SKM-1 (cell line): ENCODE measurements around the gene HOXB7.

Experiments used
- DNase-seq: peaks from one replicate; lab custom pipeline; 2025; ENCODE audit not compliant: unreplicated experiment; lab: John Stamatoyannopoulos, UW

HOXB7 gene

DNA sequence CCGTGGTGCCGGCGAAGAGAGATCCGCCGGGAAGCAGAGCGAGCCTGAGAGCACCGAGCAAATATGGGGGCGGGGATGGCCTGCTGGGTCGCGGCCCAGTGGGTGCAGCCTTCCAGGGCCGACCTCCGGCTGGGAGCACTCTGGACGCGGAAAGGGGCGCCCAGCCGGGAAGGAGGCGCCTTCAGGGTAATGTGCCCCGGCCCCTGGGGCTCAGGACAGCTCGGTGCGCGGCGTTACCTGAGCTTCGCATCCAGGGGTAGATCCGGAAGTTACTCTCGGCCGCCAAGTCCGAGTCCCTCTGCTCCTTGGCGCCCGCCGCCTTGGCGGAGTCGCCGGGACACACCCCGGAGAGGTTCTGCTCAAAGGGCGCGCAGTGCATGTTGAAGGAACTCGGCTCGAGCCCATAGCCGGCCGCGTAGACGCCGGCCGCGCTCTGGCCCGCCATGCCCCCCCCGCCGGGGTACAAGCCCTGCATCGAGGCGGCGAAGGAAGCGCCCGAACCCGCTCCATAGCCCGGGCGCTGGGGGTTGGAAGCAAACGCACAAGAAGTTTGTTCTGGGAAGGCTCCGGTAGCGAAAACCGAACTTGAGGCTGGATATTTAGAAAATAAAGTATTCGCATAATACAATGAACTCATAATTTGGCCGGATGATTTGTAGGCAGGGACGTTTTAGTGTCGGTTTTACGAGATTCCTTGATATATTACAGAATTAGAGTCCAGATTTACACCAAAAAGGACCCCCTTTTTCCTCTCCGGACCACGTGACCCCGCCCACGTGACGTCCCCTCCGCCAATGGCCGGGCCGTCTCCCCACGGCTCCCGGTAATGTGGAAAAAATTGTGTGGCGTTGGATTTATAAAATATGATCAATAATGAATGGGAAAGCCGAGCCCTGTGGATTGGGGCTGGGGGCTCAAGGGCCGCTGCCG is at the start of gene HOXB7:
HOXB7 (minus strand) TSS at position 736 of the 930 bp plus-strand sequence; CDS start at position 637, 99 bp downstream.
- DNase-seq: no peak

DNA sequence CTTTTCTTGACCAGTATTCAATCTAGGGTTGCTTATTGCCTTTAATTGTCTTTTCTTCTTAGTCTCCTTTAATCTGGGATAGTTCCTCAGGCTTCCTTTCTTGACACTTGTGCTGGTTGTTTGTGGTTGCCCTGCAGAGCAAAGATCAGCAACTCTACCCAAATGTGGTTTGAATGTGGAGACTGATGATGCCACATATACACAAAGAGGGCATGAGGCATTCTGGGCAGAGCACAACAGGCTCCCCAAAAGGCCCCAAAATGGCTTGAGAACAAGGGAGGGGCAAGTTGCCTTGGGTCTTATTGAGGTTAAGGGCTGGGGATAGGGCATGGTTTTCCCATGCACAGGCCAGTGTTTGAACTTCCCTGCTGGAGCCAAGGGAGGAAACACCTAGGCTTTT is 45.1 kb upstream of the HOXB7 start:
- DNase-seq: no peak

DNA sequence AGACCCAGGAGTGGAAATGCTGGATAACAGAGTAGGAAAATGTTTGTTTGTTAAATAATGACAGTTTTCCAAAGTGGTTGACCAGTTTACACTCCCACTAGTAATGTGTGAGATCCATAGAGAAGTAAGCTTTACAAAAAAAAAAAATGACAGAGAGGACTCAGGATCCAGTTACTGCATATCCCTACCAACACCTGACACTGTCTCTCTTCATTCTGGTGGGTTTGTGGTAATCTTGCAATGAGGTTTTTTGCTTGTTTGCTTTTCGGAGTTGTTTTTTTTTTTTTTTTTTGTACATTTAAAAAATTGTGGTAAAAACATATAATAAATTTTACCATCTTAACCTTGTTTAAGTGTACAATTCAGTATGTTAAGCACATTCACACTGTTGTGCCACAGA is 38.9 kb upstream of the HOXB7 start:
- DNase-seq: no peak

- DNase-seq: no peak
Measured at GRCh38 chr17:48647963-48648245, 37.1 kb upstream of the HOXB7 start.

DNA sequence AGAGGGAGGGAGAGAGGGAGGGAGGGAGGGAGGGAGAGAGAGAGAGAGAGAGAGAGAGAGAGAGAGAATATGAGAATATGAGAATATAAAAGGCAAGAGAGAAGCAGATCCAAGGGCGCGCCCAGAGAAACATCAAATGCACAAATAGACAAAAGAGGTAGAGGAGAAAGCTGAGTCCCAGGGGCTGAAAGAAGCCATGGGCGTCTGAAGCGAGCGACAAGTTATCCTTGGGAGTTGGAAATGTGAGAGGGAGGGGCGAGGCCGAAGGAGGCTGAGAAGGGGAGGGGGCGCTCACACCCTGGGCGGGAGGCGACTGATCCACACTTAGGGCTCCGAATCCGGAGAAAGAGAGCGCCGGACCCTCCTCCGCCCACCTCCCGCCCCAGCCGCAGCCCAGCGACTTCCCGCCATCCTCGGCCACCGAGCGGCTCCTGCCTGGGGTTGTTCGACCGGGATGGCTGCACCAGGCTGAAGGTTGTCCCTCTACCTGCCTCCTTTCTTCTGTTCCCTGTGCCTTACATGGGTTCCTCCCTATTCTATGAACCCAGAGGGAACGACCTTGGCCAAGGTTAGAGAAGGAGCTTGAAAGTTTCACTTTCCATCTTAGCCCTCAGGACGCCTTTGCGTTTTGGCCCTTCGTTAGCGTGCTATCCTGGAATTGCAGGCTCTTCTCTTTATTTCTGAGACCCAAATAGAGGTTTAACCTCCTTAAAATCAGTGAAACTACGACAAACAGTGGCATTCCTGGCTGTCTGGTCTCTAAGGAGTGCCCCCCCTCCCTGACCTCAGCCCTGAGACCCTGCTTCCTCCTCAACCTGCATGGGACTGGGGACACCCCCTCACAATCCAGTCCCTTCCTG is 36.5 kb upstream of the HOXB7 start:
- no peak for DNase-seq

DNA sequence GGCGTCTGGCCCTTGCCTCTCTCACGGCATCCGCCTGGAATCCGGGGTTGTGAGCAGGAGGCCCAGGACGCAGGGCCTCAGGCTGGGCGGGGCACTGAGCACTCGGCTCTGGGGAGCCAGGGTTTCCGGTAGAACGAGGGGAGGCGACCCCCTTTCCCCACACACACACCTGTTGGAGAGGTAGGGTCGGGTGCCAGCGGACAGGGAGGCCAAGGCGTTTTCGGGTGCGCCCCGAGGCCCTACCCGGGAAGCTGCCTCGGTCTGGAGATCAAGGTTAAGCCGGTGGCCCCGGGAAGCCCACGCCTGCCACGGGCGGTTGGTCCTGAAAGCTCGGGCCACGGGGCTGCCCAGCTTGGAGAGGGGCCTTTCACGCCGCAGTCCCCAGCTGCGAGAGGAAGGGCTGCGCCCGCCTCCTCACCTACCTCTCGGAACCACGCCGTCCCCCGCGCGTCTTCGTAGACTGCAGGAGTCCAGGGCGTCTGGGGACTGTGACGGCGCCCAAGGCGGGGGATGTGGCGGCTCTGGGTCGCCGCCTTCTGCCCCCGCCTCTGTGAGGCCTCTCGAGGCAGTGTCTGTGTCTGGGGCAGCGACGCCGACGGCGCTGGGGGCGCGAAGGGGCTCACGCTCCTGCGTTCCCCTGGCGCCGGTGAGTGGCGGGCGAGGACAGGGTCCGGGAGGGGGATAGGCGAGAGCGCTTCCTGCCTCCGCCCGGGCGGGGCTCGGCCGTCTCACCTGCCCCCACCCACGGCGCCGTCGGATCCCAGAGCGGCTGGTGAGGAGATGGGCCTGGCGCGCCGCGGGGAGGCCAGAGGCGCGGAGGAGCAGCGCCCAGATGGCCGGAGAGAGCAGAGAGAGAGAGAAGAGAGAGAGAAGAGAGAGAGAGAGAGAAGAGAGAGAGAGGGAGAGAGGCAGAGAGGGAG is 35.6 kb upstream of the HOXB7 start:
- no peak for DNase-seq

DNA sequence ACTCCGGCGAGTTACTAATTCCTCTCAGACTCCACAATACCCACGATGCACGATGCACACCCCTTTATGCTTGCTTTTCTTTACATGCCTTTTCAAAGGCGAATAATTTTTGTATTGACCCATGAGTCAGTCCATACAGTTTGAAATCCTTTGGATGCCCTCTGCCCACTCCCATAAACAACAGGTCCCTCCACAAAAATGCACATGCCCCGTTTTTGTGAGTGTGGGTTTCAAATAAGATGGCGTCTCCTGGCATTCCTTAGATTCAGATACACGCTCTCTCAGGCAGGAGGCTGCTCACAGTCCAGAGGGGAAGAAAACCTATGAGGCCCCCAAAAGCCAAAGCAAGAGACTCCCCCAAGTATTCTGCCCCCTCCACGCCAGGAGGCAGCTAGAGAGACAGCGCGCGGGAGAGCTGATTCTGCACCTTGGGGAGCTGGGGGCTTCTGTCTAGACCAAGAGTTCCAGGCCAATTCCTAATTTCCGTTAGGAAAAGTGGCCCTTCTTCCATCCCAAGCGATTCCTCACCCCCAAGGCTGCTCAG is 34.9 kb upstream of the HOXB7 start:
- no peak for DNase-seq

GRCh38 chr17:48644910-48645557 is 34.2 kb upstream of the HOXB7 start:
- no peak for DNase-seq

GRCh38 chr17:48644159-48644558 is 33.3 kb upstream of the HOXB7 start:
- no peak for DNase-seq

- no peak for DNase-seq
Measured at GRCh38 chr17:48643697-48644012, 32.8 kb upstream of the HOXB7 start.

DNA sequence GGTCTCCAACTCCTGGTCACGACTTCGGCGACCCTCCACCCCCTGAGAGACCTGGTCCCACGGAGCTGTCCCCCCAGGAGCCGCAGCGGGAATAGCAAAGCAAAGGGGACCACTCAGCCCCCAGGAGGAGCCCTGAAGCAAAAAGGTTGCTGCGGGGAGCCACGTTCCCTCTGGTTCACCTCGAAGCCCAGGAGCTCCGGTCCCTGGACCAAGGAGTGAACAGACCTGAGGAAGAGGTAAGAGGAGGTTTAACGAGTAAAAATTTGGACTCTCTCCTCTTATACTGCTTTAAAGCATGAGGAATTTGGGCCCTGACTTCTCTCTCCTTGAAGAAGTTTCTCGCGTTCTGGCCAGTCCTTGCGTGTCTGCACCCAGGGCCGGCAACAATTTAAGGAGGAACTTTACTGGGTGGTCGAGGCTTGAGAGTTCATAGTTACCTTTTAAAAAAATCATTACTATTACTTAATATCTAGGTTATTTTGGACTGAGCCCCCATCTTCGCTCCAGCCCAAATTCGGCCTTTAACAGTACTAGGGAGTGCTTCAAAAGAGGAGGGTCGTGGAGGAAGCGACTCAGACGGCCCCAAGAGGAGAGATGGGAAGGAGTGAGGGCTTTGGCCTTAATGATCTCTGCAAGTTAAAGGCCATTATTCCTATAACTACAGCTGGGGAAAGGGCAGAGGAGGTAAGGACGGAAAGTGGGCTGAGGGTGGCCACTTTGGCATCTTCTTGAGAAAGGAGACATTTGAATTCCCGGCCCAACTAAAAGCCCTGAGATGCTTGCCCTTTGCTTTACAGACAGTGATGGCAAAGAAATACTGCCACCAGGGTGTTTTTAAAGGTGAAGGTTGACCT is 32.3 kb upstream of the HOXB7 start:
- no peak for DNase-seq

DNA sequence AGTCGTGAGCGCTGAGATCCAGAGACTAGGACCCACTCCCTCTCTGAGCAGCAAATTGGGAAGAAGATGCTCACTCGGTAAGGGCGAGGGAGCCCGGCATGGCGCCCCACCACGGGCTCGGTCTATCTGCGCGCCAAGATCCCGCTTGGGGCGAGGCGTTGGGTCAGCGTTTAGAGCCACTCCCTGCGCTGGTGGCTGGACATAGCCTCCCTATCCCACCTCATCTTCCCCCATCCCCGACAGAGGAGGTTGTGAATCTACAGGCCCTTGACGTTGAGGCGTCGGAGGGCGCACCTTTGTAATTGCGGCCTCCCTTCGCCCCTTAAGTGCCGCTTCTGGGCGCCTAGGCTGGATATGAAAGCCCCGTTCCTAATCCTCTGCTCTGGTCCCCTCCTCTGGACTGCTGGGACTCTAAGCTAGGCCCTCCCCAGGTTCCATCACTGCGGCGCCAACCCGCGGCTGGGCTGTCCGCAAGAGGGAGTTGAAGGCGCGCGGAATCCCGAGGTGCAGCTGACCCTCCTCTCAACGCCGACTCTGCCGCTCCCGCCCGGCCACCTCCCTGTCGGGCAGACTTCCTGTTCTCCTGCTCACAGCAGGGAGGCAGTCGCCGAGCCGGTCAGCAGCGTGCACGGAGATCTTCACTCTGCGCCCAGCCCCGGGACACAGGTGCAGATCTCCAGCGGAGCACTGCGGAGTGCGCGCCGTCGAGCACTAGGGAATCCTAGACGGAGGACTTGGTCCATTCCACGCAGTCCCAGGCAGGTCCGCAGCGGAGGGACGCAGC is 31.4 kb upstream of the HOXB7 start:
- DNase-seq: no peak

GRCh38 chr17:48641541-48642058 is 30.8 kb upstream of the HOXB7 start:
- DNase-seq: no peak

DNA sequence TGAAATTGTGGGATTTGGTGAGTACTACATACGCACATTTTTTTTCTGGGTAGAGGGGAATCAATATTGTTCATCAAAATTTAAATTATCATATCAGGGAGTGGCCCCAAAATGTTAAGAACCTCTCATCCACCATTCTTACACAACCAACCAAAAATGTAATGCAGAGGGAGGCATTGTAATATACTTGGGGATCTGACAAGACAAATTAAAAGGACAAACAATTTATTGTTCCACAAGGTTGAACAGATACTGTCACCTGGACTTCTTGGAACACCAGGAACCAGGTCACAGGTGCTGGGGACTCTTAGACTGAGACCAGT is 30.0 kb upstream of the HOXB7 start:
- DNase-seq: no peak

DNA sequence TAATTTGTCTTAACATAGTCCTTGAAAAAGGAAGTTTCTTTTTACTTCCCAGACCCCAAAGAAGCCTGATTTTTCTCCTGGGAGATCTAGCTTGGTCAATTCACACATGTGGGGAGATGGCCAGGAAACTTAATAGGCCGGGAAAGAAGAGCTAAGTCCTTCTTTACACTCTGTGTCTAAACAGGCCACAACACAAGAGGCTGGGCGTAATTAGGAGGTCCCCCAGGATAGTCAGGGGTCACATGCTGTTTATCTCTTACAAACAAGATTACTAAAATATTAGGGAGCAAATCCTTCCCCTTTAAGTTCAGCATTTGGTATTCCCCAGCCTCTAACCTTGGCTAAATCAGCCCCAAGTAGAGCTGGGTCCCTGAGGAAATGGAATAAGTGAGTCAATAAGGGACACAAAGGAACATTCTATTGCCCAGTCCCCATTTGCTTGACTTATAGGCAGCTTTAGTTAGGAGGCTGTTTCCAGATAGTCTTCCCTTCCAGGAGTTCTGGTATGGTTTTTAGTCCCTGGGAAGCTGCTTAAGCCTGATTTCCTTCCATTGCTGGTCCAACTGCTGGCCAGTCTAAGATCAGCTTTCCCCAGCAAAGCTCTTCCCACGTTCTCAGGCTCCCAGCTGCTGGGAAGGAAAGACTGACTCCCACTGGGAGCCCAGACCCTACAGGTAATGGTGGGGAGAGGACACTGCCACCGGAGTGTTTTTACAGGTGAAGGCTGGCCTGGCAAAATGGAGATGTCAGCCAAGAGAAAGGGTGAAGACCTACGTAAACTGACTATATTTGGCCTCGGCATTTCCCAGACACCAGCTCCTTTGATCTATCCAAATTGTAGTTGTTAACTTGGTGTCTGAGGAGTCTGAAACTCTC is 29.4 kb upstream of the HOXB7 start:
- DNase-seq: no peak

DNA sequence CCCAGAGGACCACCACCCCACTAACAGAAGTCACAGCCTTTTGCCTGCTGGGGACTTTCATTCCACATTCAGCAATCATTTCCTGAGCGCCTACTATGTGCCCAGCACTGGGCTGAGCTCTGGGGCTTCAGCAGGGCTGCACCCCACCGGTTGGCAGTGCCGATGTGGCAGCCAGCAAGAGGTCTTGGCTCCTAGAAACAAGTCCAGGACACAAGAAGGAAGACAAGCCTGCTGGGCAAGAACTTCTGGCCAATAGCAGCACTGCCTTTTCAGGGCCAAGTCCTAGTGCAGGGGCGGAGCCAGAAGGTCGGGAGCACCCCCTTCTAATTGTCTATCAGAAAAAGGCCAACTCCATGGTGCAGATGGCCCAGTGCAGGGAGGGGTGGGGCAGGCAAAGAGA is 28.3 kb upstream of the HOXB7 start:
- no peak for DNase-seq

DNA sequence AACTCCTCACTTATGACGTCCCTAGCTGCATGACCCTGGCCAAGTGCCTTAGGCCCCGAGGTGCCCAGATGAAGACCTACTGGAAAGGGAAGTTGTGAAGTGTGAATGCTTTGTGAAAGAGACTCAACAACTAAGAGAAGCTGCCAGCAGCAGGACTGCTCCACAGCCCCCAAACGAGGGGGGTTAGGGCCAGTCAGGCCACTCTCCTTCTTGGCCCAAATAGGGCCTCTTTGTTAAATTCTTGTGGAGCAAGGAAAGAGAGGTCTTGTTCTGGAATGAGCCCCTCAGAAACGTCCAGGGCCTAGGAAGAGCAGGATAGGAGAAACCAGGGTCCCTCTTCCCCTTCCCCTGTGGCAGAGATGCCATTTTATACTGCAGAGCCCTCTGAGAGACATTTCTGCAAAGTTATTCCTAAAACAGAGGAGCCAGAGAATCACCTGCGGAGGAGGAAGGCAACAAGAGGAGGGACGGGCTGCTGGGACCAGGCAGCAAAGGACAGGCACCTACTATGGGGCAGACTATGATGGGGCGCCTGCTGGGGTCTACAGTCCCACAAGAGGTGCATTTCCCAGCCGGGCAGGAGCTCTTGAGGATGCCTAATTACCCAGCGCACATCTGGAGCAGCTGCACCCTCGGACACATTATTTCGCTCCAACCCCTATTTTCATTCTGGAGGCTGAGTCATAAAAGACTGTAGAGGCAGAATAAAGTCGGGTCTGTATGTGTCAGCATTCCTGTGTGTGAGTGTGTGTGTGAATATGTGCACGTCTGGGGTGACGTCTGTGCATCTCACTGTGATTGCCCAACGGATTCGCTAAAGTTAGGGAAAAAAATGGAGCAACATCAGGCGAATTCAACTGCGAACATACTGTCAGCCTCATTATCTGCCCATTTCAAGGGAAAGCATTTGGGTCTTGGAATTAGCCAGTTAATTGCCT is 26.8 kb upstream of the HOXB7 start:
- DNase-seq: no peak
